DOHH2 (cell line): Measurements from ENCODE around the gene BCO1.

Experiments
- H3F3A ChIP-seq: fragments of 200-600 bp; sonication (generic), shearing (Covaris generic); 2 replicates; pipeline ENCODE4 v1.6.0; 2016; ENCODE audit warnings: antibody characterized with exemption, mild to moderate bottlenecking; ENCODE audit not compliant: control insufficient read depth, insufficient read depth
- H3K27ac ChIP-seq: fragments of 200-600 bp; sonication (generic); 2 replicates; pipeline ENCODE4 v1.5.1; 2014; ENCODE audit warnings: low read depth, mild to moderate bottlenecking, low read length, moderate library complexity
- H3K27me3 ChIP-seq: fragments of 200-600 bp; sonication (generic); 2 replicates; pipeline ENCODE4 v1.6.1; 2014; ENCODE audit warnings: mild to moderate bottlenecking, low read length, mixed read lengths; ENCODE audit not compliant: control insufficient read depth
- H3K36me3 ChIP-seq: fragments of 200-600 bp; sonication (generic); 2 replicates; pipeline ENCODE4 v1.6.1; 2014; ENCODE audit warnings: mild to moderate bottlenecking, low read length, moderate library complexity, mixed read lengths; ENCODE audit not compliant: control insufficient read depth
- H3K4me1 ChIP-seq: fragments of 200-600 bp; sonication (generic); 2 replicates; pipeline ENCODE4 v1.6.1; 2014; ENCODE audit warnings: mild to moderate bottlenecking, low read length, mixed read lengths; ENCODE audit not compliant: control insufficient read depth
- H3K4me2 ChIP-seq: fragments of 200-600 bp; sonication (generic); 2 replicates; pipeline ENCODE4 v1.6.0; 2014; ENCODE audit warnings: mild to moderate bottlenecking, low read length, moderate library complexity
- H3K4me3 ChIP-seq: fragments of 200-600 bp; sonication (generic); 2 replicates; pipeline ENCODE4 v1.5.1; 2014; ENCODE audit warnings: mild to moderate bottlenecking, low read length, mixed read lengths
- H3K79me2 ChIP-seq: fragments of 200-600 bp; sonication (generic); 2 replicates; pipeline ENCODE4 v1.6.1; 2014; ENCODE audit warnings: mild to moderate bottlenecking, low read length, mixed read lengths; ENCODE audit not compliant: control insufficient read depth
- H3K9me2 ChIP-seq: fragments of 200-600 bp; sonication (generic); replicated peaks from 2 replicates; pipeline ENCODE4 v1.6.1; 2014; ENCODE audit warnings: mild to moderate bottlenecking, low read length, mixed read lengths; ENCODE audit not compliant: control insufficient read depth
- H3K9me3 ChIP-seq: fragments of 200-600 bp; sonication (generic); 2 replicates; pipeline ENCODE4 v1.6.1; 2014; ENCODE audit warnings: antibody characterized with exemption, low read length, mixed read lengths; ENCODE audit not compliant: control insufficient read depth, insufficient read depth
- H4K20me1 ChIP-seq: fragments of 200-600 bp; sonication (generic); 2 replicates; pipeline ENCODE4 v1.6.0; 2014; ENCODE audit warnings: low read depth, mild to moderate bottlenecking, antibody characterized with exemption, low read length, moderate library complexity; ENCODE audit not compliant: control insufficient read depth, insufficient read depth
- CTCF ChIP-seq: fragments of 200-600 bp; sonication (generic); IDR thresholded peaks from one replicate; pipeline ENCODE4 v1.5.1; 2014; ENCODE audit warnings: antibody characterized with exemption, mild to moderate bottlenecking, low read depth, low read length; ENCODE audit not compliant: poor library complexity, severe bottlenecking
- EZH2phosphoT487 ChIP-seq: fragments of 200-600 bp; sonication (generic); IDR thresholded peaks from 2 replicates; pipeline ENCODE4 v1.6.1; 2017; ENCODE audit warnings: borderline replicate concordance, mild to moderate bottlenecking, antibody characterized with exemption, low read length, moderate library complexity, mixed read lengths

Gene BCO1

GRCh38 chr16:81243942-81244341 is 5.5 kb downstream of the BCO1 start:
- H3K27ac ChIP-seq: no peak overlapping the region
- no peak overlapping the region for H3K4me2 ChIP-seq
- no peaks in the 10 kb centered on the region for H3K9me2 ChIP-seq
- H3K9me3 ChIP-seq: no peaks in the 10 kb centered on the region
- no peaks in the 10 kb centered on the region for H3K79me2 ChIP-seq
- H4K20me1 ChIP-seq: no peaks in the 10 kb centered on the region
- no peak overlapping the region for H3K4me3 ChIP-seq
- H3K4me1 ChIP-seq: no peaks in the 10 kb centered on the region
- TF ChIP-seq CTCF (no peak), EZH2phosphoT487 (no peak)
- H3K27me3 ChIP-seq: peaks cover 5% of the 10 kb centered on the region
- H3F3A ChIP-seq: no peaks in the 10 kb centered on the region
- H3K36me3 ChIP-seq: no peaks in the 10 kb centered on the region

GRCh38 chr16:81251871-81252270 is 13.4 kb downstream of the BCO1 start:
- Histone ChIP-seq H3F3A (no peaks in the 10 kb centered on the region), H3K9me3 (no peaks in the 10 kb centered on the region), H3K36me3 (no peaks in the 10 kb centered on the region), H3K79me2 (no peaks in the 10 kb centered on the region), H3K4me2 (no peak overlapping the region), H3K27me3 (no peaks in the 10 kb centered on the region), H3K4me1 (no peaks in the 10 kb centered on the region), H3K27ac (no peak overlapping the region), H3K4me3 (no peak overlapping the region), H3K9me2 (no peaks in the 10 kb centered on the region), H4K20me1 (no peaks in the 10 kb centered on the region)
- TF ChIP-seq CTCF (no peak), EZH2phosphoT487 (no peak)

- no peaks in the 10 kb centered on the region for H3K9me2 ChIP-seq
- H3K36me3 ChIP-seq: no peaks in the 10 kb centered on the region
- no peak for TF ChIP-seq EZH2phosphoT487
- TF ChIP-seq CTCF: no peak
Measured at GRCh38 chr16:81253141-81253540, 14.7 kb downstream of the BCO1 start.

More at GRCh38 chr16:81253141-81253540, 14.7 kb downstream of the BCO1 start:
- H3K9me3 ChIP-seq: no peaks in the 10 kb centered on the region
- H3F3A ChIP-seq: no peaks in the 10 kb centered on the region
- no peaks in the 10 kb centered on the region for H4K20me1 ChIP-seq
- no peaks in the 10 kb centered on the region for H3K79me2 ChIP-seq
- no peaks in the 10 kb centered on the region for H3K27me3 ChIP-seq
- no peaks in the 10 kb centered on the region for H3K4me1 ChIP-seq
- H3K4me2 ChIP-seq: no peak overlapping the region
- H3K27ac ChIP-seq: no peak overlapping the region
- no peak overlapping the region for H3K4me3 ChIP-seq
